BE2C (cell line): Measurements from ENCODE around the gene ADH6.

Experiments used
- DNase-seq: peaks from one replicate; pipeline ENCODE4 v3.0.0-alpha.2; 2020
- H3K27me3 ChIP-seq: fragments of 250-450 bp; sonication (Bioruptor Pico); 2 replicates; pipeline ENCODE4 v1.5.1; 2020; ENCODE audit warnings: mild to moderate bottlenecking
- H3K36me3 ChIP-seq: fragments of 250-450 bp; sonication (Bioruptor Pico); 2 replicates; pipeline ENCODE4 v1.5.1; 2020; ENCODE audit warnings: mild to moderate bottlenecking
- H3K4me1 ChIP-seq: fragments of 250-450 bp; sonication (Bioruptor Pico); 2 replicates; pipeline ENCODE4 v1.5.1; 2020
- H3K4me3 ChIP-seq: 2 replicates; pipeline ENCODE4 v1.5.1; 2011; ENCODE audit warnings: low read depth, low read length
- H3K9me3 ChIP-seq: fragments of 250-450 bp; sonication (Bioruptor Pico); 2 replicates; pipeline ENCODE4 v1.5.1; 2020
- TF ChIP-seq, protein P1 (sequence below): IDR thresholded peaks from 2 replicates; pipeline ENCODE4 v1.5.1; 2012; ENCODE audit warnings: mild to moderate bottlenecking, low read depth, low read length

ADH6 gene

DNA sequence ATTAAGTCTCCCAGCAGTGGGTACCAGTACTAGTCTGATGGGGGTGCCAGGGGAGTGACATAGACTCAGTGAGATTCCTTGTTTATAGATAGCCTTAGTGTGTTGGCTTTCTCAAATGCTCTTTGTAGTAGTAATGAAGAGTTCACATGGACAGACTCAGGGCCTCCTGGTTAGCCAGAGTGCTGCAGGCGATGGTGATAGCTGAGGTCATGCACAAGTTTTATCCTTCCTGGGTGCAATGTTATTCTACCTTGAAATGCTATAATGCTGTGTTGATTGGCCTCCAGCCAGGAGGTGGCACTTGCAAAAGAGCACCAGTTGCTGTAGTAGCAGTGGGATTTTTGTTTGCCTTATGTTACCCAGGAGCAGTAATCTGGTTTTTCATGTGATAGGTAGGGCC, 39.4 kb downstream of the ADH6 start:
- TF ChIP-seq, protein P1, sequence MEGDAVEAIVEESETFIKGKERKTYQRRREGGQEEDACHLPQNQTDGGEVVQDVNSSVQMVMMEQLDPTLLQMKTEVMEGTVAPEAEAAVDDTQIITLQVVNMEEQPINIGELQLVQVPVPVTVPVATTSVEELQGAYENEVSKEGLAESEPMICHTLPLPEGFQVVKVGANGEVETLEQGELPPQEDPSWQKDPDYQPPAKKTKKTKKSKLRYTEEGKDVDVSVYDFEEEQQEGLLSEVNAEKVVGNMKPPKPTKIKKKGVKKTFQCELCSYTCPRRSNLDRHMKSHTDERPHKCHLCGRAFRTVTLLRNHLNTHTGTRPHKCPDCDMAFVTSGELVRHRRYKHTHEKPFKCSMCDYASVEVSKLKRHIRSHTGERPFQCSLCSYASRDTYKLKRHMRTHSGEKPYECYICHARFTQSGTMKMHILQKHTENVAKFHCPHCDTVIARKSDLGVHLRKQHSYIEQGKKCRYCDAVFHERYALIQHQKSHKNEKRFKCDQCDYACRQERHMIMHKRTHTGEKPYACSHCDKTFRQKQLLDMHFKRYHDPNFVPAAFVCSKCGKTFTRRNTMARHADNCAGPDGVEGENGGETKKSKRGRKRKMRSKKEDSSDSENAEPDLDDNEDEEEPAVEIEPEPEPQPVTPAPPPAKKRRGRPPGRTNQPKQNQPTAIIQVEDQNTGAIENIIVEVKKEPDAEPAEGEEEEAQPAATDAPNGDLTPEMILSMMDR = no peak
- H3K4me3 ChIP-seq = no peak overlapping the region
- no peaks in the 10 kb centered on the region for H3K9me3 ChIP-seq
- no peaks in the 10 kb centered on the region for H3K36me3 ChIP-seq
- no peaks in the 10 kb centered on the region for H3K4me1 ChIP-seq
- H3K27me3 ChIP-seq = no peaks in the 10 kb centered on the region
- DNase-seq = no peak

DNA sequence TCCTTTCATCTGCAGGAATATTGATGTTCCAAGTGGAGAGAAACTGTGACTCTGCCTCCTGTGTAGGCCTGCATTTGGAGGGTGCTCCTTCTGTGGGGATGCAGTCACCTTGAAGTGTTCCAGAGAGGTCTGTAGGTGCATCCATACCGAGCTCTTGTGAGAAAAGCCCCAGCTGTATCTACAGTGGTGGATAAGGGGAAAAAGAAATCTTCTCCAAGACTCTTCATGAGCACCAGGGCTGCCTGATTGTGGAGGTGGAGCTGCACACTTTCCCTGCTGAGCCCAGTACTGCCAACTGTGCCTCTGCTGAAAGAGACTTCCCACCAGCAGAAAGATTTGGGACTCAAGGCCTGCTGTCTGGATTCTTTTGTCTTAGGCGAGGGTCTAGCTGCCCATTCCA, 39.9 kb downstream of the ADH6 start:
- Histone ChIP-seq H3K4me1 (no peaks in the 10 kb centered on the region), H3K36me3 (no peaks in the 10 kb centered on the region)

DNA sequence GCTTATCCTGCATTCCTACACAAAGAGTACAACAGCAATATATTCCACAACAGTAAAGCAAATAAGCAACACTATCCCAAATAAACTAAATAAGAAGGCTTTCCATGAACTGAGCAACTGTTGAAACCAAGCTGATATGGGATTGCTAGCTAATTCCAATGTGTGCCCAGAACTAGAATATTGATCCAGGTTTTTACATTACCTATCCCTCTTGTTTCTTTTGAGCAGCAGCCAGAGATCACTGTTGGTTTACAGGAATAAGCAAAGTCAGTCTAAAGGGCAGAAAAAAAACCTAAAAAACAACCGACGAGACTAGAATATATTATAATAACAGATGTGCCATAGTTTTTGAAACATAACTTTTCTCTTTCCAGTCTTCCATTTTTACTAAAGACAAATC, 52.5 kb downstream of the ADH6 start:
- H3K27me3 ChIP-seq = no peaks in the 10 kb centered on the region
- no peak for DNase-seq
- TF ChIP-seq, protein P1 = no peak
- no peak overlapping the region for H3K4me3 ChIP-seq
- no peaks in the 10 kb centered on the region for H3K9me3 ChIP-seq
- H3K4me1 ChIP-seq = no peaks in the 10 kb centered on the region
- H3K36me3 ChIP-seq = no peaks in the 10 kb centered on the region

More for the DNA sequence above, 39.9 kb downstream of the ADH6 start:
- no peak for DNase-seq
- Histone ChIP-seq H3K9me3 (no peaks in the 10 kb centered on the region), H3K4me3 (no peak overlapping the region), H3K27me3 (no peaks in the 10 kb centered on the region)
- TF ChIP-seq, protein P1 = no peak

DNA sequence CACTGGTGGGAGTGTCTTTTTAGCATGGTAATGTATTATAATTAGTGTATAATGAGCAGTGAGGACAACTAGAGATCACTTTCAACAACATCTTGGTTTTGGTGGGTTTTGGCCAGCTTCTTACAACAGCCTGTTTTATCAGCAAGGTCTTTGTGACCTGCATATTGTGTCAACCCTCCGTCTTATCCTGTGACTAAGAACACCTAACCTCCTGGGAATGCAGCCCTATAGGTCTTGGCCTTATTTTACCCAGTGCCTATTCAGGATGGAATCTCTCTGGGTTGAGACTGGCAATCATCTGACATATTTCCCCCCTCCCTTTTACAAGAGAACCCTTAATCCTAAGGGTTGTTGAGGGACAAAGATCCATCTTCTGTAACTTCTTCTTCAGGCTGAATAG, 53.1 kb downstream of the ADH6 start:
- H3K4me1 ChIP-seq = no peaks in the 10 kb centered on the region
- no peak overlapping the region for H3K4me3 ChIP-seq
- H3K9me3 ChIP-seq = no peaks in the 10 kb centered on the region
- H3K36me3 ChIP-seq = no peaks in the 10 kb centered on the region
- DNase-seq = no peak
- H3K27me3 ChIP-seq = no peaks in the 10 kb centered on the region
- TF ChIP-seq, protein P1 = no peak

DNA sequence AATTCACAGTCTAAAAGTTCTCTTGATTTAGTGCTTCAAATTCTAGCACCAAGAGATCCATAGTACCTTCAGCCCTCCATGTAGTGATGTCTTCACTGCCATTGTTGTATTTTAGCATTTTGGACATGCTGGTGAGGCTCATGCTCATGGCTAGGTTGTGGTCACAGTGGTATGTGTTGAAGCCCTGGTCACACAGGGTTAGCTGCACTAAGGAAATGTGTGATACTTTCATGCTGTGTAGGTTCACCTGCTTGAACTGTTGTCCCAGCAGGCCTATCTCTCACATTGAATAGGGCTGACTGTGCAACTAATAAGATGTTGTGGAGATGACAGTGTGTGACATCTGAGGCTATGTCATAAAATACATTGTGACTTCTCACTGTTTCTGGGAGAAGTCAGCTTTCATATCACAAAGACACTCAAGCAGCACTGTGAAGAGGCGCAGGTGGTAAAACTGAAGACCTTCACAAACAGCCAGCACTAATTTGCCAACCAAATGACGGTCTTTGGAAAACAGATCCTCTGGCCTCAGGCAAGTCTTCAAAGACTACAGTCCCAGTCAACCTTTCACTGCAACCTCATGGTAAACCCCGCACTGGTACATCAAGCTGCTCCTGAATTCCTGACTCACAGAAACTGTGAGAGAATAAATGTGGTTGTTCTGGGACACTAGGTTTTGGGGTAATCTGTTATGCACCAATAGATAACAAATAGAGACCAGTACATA, 57.5 kb downstream of the ADH6 start:
- H3K36me3 ChIP-seq = no peaks in the 10 kb centered on the region
- H3K9me3 ChIP-seq = no peaks in the 10 kb centered on the region
- no peaks in the 10 kb centered on the region for H3K27me3 ChIP-seq
- no peaks in the 10 kb centered on the region for H3K4me1 ChIP-seq
- TF ChIP-seq, protein P1 = no peak
- no peak for DNase-seq
- H3K4me3 ChIP-seq = no peak overlapping the region

DNA sequence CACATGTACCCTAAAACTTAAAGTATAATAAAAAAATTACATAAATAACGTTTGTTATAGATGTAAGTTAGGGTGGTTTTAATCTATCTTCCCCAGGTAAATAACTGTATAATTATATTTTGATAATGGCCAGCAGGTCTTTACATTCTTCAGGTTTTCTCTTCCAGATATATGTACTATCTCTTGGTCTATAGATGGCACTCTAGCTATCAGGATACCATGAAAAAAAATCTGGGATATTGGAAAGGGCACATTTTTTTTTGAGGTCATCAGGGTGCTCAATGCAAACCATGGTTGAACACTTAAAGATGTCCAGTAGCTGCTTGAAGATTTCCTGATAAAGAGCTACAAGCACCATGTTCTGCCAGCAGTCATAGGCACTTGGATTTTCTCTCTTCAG, 59.3 kb downstream of the ADH6 start:
- no peak for DNase-seq
- Histone ChIP-seq H3K4me1 (no peaks in the 10 kb centered on the region), H3K36me3 (no peaks in the 10 kb centered on the region), H3K27me3 (no peaks in the 10 kb centered on the region), H3K4me3 (no peak overlapping the region), H3K9me3 (no peaks in the 10 kb centered on the region)
- TF ChIP-seq, protein P1 = no peak
